Measurements from ENCODE around the gene MLXIP.
"Not testable (repeated sequence)": the region's sequence is repeated elsewhere in the genome, so short reads cannot be mapped to it uniquely, and the experiment has no call there.

Gene MLXIP, protein sequence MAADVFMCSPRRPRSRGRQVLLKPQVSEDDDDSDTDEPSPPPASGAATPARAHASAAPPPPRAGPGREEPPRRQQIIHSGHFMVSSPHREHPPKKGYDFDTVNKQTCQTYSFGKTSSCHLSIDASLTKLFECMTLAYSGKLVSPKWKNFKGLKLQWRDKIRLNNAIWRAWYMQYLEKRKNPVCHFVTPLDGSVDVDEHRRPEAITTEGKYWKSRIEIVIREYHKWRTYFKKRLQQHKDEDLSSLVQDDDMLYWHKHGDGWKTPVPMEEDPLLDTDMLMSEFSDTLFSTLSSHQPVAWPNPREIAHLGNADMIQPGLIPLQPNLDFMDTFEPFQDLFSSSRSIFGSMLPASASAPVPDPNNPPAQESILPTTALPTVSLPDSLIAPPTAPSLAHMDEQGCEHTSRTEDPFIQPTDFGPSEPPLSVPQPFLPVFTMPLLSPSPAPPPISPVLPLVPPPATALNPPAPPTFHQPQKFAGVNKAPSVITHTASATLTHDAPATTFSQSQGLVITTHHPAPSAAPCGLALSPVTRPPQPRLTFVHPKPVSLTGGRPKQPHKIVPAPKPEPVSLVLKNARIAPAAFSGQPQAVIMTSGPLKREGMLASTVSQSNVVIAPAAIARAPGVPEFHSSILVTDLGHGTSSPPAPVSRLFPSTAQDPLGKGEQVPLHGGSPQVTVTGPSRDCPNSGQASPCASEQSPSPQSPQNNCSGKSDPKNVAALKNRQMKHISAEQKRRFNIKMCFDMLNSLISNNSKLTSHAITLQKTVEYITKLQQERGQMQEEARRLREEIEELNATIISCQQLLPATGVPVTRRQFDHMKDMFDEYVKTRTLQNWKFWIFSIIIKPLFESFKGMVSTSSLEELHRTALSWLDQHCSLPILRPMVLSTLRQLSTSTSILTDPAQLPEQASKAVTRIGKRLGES

DNA sequence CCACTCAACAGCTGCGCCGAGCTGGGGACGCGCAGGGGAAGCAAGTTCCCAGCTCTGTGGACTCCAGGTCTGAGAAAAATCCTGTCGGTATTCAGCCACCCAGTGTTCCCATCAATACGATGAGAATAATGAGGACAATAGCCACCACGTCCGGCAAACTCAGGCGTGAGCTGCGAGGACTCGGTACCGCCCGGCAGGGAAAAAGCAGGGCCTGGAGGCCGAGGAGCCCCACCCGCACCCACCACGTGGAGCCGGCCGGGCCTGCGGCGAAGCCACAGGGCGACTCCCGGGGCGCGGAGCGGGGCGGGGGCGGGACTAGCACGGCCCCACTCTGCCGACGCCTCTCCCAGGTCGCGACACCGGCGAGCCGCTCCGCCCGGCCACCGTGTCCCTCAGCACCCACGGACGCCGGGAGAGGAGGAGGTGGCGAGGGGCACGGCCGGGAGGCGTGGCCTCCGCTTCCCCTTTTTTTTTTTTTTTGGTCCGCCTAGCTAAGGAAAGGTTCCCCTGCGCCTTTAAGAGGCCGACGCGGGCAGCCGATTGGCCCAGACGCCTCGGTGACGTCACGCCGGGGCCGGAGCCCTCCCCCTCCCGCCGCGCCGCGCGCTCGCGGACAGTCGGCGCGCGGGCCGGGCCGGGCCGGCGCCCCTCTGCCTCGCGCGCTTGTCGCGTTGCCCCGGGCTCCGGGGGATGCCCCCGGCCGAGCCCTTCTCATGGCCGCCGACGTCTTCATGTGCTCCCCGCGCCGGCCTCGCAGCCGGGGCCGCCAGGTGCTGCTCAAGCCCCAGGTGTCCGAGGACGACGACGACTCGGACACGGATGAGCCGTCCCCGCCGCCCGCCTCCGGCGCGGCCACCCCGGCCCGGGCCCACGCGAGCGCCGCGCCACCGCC, at the start of gene MLXIP:
Gene MLXIP, plus strand, starts transcription at position 616 of the 892 bp plus-strand sequence. Its CDS starts 98 bp downstream, at position 714.
- peak; percentile 82 to 87 for DNase-seq (ENCODE audit: low read depth in 2 of 2)

DNA sequence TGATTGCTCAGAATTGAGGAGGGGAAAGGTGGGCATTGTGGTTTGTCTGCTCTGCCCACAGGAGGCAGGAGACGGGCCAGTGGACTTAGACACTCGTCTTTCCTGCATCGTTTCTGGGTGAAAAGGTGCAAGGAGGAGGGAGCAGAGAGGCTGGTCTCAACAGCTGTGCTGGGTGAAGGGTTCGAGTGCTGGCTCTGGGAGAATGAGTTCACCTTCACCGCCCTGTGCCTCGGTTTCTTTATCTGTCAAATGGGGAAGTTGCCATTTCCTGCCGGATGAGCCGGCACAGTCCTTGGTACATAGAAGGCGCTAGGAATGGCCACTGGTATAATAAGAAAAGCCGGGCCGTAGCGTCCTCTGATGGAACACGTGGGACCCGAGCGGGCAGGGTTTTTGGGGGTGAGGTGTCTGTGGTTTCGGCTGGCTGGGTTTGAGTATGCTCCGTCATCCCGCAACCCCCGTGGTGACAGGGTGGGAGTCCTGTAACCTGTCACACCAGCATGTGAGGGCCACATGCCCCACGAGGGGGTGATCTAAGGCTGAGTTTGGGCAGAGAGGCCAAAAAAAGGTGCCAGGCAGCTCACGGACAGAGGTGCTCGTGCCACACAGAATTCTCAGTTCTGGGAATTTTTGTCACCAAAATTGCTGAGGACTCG, 49.5 kb upstream of the MLXIP start:
- DNase-seq (ENCODE audit: low read depth in 2 of 2): peak; percentile 66 to 68

DNA sequence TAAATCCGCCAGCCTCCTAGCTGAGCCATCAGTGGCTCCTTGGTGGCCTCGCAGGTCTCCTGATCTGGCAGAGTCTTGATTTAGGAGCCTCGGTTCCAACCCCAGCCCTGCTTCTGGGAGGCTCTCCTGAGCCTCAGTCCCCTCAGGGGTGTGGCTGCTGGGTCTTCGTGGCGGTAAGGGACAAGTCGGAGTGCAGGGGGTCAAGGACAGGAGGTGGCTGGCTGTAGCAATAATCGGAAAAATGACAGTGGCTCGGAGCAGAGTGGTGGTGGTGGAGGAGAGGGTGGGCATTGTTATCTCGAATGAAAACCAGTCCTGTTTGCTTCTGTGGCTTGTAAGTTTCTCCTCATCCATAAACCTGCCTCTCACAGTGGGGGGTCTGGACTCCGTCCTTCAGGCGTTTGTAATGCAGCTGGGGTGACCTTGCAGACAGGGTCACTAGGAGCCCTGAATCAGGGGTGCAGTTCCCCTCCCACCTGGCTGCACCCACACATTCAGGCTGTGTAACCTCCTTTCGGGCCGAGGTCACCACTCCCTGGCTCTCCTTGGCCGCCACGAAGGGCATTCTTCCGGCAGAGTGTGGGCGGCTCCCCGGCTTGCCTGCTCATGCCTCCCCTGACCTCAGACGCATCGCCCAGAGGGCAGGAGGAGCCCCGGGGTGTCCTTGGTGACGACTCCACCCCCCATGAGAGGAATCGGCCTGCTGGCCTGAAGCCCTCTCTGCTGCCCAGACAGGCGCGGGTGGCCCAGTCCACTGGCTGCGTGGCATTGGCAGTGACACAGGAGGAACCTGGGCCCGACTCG, 48.7 kb upstream of the MLXIP start:
- DNase-seq (ENCODE audit: low read depth in 2 of 2): no peak

DNA sequence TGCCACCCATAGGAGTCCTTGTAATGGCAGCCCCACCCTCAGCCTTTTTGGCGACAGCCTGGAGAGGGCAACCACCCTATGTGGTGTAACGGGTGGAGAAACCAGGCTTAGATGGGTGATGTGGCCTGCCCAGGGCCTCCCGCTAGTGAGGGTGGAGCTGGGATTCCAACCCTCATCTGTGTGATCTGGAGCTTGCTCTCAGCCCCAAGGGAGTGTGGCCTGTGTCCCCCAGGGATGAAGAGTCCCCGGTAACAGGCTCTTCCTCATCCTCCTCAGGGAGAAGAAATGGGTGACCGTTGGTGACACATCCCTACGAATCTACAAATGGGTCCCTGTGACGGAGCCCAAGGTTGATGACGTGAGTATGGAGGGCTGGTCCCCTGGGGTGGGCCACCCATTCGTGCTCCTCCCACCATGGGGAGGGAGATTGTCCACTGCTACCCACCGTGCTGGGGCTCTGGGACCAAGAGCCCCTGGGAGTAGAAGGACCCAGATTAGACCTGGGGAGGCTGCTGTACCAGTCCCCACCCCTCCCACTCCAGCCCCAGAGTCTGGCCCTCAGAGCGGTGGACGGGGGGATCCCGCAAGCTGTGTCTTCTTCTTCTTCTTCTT, 48.0 kb upstream of the MLXIP start:
- DNase-seq (ENCODE audit: low read depth in 2 of 2): no peak

DNA sequence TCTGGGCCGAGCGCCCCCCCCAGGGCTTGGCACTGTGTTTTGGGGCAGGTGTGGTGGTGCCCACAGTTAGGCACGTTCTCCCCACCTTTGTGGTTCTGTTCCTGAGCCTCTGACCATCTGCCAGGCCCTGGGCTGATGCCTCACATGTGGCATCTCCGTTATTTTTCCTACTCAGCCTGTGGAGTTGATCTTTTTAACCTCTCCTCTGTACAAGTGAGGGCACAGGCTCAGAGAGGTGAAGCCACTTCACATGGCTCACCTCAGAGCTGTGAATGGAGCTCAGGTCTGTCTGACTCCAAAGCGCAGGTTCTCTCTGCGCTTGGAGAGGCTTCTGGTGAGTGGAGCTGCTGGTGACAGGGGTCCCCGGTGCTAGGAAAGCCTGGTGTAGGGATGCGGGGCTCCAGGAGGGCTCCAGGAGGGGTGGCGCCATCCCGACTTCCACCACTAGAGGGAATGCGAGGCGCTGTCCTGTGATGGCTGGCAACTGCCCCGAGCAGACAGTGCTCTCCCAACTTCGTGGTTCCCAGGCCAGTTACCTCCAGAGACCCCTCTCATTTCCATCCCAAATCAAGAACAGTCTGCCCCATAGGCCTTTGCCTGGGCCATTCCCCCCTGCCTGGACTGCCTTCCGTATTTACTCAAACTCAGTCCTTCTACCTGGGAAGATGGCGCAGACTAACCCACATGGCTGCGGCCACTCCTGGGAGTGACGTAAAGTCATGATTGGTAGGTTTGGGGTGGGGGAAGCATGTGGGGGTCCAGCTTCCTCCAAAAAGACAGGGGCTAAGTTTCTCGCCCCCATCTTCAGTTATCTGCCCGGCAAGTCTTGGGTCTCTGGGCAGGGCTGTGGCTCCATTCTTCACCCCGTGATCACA, 47.0 kb upstream of the MLXIP start:
- peak in 1 of 2 donors; percentile 15 for DNase-seq (ENCODE audit: low read depth in 2 of 2)

DNA sequence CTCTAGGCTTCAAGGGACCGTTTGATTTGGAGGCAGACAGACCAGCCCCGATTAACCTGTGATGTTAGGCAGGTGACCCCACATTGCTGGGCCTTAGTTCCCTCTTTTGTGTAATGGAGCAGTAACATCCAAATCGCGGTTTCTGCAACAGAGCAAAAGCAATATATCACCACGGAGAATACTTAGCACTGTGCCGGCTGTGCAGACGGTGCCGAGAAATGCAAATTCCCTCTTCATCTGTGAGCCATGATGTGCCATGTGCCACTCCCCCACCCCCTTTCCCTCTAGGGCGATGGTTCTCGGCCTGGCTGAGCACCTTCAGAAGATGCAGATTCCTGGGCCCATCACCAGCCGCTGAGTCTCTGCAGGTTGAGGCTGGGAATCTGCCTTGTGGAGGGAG, 46.0 kb upstream of the MLXIP start:
- no peak for DNase-seq (ENCODE audit: low read depth in 2 of 2)

DNA sequence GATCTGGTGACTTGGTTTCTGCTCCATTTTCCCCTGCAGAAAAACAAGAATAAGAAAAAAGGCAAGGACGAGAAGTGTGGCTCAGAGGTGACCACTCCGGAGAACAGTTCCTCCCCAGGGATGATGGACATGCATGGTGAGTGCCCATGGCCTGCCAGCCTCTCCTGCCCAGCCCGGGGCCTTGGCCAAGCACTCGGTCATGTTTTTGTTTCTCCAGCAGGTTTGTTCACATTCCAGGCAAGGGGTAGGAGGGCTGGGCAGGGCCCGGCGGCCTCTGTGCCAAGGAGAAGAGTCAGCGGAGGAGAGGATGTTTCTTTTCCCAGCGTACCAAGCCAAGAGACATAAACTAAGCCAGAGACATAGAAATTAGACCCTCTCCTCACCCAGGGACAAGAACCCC, 43.3 kb upstream of the MLXIP start:
- no peak for DNase-seq (ENCODE audit: low read depth in 2 of 2)

DNA sequence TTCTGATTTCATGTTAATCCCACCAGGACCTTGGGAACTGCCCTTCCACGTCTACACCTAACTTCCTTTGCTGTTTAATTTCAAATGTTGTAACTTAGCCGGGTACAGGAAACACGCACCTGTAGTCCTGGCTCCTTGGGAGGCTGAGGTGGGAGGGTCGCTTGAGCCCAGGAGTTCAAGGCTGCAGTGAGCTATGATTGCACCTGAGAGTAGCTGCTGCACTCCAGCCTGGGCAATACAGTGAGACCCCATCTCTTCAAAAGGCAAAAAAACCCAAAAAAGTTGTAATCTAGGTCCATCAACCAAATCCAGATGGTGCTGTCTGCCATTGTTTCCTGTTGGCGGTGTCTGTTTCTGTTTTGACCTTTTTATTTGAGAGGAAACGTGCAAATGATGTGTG, 42.4 kb upstream of the MLXIP start:
- DNase-seq (ENCODE audit: low read depth in 2 of 2): no peak

DNA sequence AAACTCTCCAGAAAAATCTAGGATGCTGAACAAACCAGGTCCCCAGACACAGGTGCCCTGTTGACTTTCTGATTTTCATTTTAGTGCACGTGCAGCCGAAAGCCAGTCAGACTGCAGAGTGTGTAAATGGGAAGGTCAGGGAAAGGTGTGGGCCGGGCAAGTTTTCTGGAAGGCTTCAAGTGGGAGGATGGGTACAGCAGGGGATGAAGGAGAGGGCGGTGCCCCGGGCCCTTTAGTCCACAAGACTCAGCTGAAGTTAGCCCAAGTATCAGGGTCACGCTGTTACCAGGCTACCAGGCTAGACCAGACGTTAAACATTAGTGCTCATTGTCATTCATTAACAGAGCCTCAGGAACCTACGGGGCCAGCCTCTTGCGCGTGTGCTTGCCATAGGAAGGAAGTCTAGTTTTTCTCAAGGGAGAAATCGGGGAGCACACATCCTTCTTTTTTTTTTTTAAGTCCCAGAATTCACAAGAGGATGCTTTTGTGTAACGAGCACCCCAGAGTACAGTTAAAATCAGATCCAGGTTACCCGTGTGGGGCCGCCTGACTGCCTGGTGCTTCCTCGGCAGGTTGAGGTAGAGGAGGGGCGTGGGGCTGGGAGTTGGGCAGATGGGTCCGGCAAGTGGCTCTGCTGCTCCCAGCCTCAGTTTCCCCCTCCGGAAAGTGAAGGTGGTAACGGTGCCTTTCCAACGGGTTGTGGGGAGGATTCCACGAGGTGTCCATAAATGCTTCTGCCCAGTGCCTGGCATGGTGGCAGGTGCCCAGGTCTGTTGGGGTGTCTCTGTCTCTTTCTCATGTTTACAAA, 37.8 kb upstream of the MLXIP start:
- DNase-seq (ENCODE audit: low read depth in 2 of 2): no peak

DNA sequence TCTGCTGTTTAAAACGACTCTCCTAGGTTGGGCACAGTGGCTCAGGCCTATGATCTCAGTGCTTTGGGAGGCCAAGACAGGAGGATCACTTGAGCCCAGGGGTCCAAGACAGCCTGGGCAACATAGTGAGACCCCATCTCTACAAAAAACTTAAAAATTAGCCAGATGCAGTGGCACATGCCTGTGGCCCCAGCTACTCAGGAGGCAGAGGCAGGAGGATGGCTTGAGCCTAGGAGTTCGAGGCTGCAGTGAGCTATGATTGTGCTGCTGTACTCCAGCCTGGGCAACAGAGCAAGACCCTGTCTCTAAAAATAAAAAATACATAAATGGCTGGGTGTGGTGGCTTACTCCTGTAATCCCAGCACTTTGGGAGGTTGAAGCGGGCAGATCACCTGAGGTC, 37.1 kb upstream of the MLXIP start:
- not testable (repeated sequence) for DNase-seq (ENCODE audit: low read depth in 2 of 2)

DNA sequence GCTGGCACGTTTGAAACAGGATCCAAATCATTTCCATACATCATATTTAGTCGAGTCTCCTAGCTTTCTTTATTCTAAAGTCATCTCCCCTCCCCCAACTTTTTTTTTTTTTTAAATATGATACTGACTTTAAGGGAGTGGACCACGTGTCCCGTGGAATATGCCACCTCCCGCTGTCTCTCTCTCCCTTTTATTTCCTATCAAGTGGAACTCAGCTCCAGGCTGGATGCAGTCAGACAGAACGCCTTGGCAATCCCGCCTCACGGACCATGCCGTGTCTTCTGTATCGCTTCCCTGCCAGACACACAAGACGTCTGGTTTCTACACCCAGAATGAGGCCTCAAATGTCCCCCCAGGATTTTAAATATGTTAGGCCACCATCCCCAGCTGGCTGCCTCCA, 35.6 kb upstream of the MLXIP start:
- no peak for DNase-seq (ENCODE audit: low read depth in 2 of 2)

DNA sequence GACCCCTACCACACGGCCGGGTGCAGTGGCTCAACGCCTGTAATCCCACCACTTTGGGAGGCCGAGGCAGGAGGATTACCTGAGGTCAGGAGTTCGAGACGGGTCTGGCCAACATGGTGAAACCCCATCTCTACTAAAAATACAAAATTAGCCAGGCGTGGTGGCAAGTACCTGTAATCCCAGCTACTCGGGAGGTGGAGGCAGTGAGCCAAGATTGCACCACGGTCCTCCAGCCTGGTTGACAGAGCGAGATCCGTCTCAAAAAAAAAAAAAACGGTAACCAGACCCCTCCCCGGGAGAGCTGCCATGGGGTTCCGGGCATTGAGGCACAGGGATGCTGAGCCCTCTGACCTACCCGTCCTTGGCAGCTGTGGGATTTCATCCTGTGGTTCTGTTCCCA, 35.1 kb upstream of the MLXIP start:
- DNase-seq (ENCODE audit: low read depth in 2 of 2): no peak

DNA sequence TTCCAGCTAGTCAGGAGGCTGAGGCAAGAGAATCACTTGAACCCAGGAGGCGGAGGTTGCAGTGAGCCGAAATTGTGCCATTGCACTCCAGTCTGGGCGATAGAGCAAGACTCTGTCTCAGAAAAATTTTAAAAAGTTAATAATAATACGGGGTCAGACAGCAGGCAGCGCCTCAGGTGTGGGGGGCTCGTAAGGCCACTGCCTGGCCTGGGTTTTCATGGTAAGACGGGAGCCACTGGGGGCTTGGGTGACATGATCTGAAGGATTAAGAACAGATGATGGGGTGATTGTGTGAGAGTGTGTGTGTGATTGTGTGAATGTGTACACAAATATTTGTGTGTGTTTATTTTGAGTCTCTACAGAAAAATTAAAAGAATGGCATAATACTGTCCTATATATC, 33.3 kb upstream of the MLXIP start:
- DNase-seq (ENCODE audit: low read depth in 2 of 2): no peak

DNA sequence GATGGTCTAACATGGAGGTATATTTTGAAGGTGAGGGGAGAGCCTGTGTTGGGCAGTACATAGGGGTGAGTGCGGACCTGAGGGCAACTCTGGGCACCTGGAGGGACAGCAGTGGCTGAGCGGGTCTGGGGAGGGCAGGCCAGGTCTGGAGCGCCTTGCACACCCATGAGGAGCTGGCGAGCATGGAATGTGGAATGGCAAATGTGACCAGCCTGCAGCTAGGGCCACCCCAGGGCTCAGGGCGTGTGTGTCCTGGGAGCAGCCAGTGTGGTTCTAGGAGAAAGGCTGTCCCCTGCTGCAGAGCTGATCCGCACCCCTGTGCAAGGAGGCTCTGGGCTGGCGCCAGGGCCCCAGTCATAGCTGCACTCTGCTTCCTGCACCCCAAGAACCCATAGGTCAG, 32.4 kb upstream of the MLXIP start:
- DNase-seq (ENCODE audit: low read depth in 2 of 2): no peak

DNA sequence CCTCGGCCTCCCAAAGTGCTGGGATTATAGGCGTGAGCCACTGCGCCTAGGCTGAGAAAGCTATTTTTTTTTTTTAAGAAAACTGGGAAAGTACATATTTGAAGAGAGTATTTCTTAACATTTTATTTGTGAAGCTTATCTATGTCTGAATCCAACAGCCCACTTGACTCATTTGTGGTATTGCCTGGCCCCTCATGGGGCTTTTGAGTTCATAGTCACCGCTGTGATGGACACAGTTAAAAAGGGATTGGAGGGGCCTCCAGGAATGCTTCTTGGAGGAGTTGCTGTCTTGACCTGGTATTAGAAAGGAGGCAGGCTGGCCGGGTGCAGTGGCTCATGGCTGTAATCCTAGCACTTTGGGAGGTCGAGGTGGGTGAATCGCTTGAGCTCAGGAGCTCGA, 30.4 kb upstream of the MLXIP start:
- DNase-seq (ENCODE audit: low read depth in 2 of 2): no peak

DNA sequence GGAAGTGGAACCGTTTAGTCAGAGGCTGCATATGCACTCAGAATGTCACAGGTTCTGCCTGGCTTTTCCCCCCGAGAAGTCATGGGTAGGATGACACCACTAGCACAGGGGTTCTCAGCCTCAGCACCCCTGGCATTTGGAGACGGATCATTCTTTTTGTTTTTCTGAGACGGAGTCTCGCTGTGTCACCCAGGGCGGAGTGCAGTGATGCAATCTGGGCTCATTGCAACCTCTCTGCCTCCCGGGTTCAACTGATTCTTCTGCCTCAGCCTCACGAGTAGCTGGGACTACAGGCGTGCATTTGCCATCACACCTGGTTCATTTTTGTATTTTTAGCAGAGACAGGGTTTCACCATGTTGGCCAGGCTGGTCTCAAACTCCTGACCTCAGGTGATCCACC, 28.7 kb upstream of the MLXIP start:
- no peak for DNase-seq (ENCODE audit: low read depth in 2 of 2)

DNA sequence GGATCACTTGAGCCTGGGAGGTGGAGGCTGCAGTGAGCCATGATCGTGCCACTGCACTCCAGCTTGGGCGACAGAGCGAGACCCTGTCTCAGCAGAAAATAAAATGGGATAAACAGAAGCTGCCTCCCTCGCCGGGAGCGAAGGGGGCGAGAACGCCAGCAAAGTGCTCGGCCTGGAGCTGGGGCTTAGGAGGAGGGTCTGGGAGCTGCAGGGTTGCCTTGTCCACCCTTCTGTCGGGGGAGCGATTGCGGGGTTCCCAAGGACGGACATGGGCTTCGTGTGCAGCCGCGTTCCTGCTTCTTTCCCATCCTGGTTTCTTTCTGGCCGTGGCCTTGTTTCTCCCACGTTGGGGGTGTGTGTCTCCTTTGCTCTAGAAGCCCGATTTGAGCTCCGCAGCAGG, 27.9 kb upstream of the MLXIP start:
- DNase-seq (ENCODE audit: low read depth in 2 of 2): no peak

DNA sequence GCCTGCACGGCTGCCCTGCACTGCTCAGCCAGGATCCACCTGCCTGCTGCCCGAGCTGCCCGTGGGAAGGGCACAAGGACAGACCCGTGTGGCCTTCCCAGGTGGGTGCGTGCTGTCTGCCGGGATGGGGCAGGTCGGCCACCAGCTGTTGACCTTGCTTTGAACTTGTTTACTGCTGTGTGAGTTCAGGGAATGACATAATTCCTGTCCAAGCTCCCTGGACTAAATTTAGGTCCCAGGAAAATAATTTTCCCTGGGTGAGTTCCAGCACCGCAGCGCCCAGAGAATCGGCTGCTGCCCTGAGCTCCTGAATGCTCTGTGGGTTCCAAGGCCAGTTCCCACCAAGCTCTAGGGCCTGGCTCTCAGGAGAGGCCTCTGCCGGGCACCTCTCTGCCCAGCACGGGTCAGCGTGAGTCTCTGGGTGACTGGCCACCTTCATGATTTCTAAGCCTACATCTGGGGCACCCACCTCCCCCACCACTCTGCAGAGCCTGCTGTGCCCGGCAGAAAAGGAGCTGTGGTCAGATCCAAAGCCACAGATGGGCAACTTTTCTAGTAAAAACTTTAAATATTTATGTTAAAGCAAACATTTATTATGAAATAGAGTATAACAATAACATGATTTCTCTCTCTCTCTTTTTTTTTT, 27.2 kb upstream of the MLXIP start:
- no peak for DNase-seq (ENCODE audit: low read depth in 2 of 2)

Data from stimulated activated CD8-positive, alpha-beta memory T cell treated with anti-CD3 and anti-CD28 coated beads, Interleukin-15, amount 100 ng/mL, for 48 hours (primary cell).